Measurements from ENCODE around the gene OPRD1. TPM values are rescaled to one million over a fixed set of nuclear protein-coding genes. Genes with fewer than 3 reads are reported as not detected.

Gene OPRD1
- total and polyA plus RNA-seq, 2 of the 4 experiments (the other 2 are of a cell fraction), result under 0.01 TPM; not detected in 1

DNA sequence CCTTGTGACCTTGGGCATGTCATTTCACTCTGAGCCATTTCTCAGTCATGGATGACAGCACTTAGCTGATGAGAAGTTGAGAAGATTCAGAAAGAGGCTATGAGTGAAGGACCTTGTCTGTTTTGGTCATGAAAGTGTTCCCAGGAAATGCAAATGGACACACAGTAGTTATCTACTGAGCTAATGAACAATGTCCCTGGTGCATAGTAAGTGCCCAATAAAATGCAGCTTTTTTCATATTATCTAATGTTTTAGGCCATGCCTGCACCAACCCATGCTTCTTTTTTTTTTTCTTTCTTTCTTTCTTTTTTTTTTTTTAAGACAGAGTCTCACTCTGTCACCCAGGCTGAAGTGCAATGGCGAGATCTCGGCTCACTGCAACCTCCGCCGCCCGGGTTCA lies 58.0 kb downstream of the OPRD1 start:
- H3K9me3 ChIP-seq (ENCODE audit: control insufficient read depth, insufficient read depth, low read length), result no peaks in the 10 kb centered on the region
- no peak for DNase-seq
- H3K4me3 ChIP-seq (ENCODE audit: insufficient read depth, low read depth, low read length), result no peak overlapping the region
- peaks cover 36% of the 10 kb centered on the region for H3K27me3 ChIP-seq (ENCODE audit: control insufficient read depth, insufficient read depth, low read length)
- no peak overlapping the region for H2AFZ ChIP-seq (replicated peaks; ENCODE audit: low read length, poor library complexity)
- H3K79me1 ChIP-seq (ENCODE audit: low read depth in 1 of 2, low read length in 2 of 2), result no peaks in the 10 kb centered on the region
- POLR2A ChIA-PET (ENCODE audit: unreplicated experiment), result no interaction called here
- H3K4ac ChIP-seq (ENCODE audit: low read depth, low read length), result no peak overlapping the region
- no peak for TF ChIP-seq RFX5 (IDR thresholded peaks at IDR 0.05; ENCODE audit: low read depth, low read length)
- no peak for TF ChIP-seq BHLHE40 (IDR thresholded peaks at IDR 0.05; ENCODE audit: low read depth, low read length)
- TF ChIP-seq CTCF (conservative IDR thresholded peaks at IDR 0.05; ENCODE audit: low read depth, low read length), result no peak
- TF ChIP-seq SMC3 (IDR thresholded peaks at IDR 0.05; ENCODE audit: low read depth, low read length), result no peak
- no peak for TF ChIP-seq MAZ (IDR thresholded peaks at IDR 0.05; ENCODE audit: borderline replicate concordance, low read depth, low read length)
- TF ChIP-seq MAFK (IDR thresholded peaks at IDR 0.05; ENCODE audit: low read depth, low read length), result no peak
- TF ChIP-seq NFE2L2 (IDR thresholded peaks at IDR 0.05; ENCODE audit: low read depth, low read length), result no peak
- no peak for TF ChIP-seq MXI1 (IDR thresholded peaks at IDR 0.05; ENCODE audit: borderline replicate concordance, low read depth, low read length)
- TF ChIP-seq, protein P1, sequence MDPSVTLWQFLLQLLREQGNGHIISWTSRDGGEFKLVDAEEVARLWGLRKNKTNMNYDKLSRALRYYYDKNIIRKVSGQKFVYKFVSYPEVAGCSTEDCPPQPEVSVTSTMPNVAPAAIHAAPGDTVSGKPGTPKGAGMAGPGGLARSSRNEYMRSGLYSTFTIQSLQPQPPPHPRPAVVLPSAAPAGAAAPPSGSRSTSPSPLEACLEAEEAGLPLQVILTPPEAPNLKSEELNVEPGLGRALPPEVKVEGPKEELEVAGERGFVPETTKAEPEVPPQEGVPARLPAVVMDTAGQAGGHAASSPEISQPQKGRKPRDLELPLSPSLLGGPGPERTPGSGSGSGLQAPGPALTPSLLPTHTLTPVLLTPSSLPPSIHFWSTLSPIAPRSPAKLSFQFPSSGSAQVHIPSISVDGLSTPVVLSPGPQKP (IDR thresholded peaks at IDR 0.05; ENCODE audit: borderline replicate concordance, low read depth, low read length), result no peak
- no peak for TF ChIP-seq CEBPB (IDR thresholded peaks at IDR 0.05; ENCODE audit: low read depth, low read length)
- no peak for TF ChIP-seq RCOR1 (IDR thresholded peaks at IDR 0.05; ENCODE audit: insufficient replicate concordance, low read length)
- TF ChIP-seq, protein P2, sequence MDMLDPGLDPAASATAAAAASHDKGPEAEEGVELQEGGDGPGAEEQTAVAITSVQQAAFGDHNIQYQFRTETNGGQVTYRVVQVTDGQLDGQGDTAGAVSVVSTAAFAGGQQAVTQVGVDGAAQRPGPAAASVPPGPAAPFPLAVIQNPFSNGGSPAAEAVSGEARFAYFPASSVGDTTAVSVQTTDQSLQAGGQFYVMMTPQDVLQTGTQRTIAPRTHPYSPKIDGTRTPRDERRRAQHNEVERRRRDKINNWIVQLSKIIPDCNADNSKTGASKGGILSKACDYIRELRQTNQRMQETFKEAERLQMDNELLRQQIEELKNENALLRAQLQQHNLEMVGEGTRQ (IDR thresholded peaks at IDR 0.05; ENCODE audit: low read depth, low read length), result no peak
- TF ChIP-seq CHD1 (IDR thresholded peaks at IDR 0.05; ENCODE audit: low read depth, low read length), result no peak
- TF ChIP-seq RAD21 (IDR thresholded peaks at IDR 0.05; ENCODE audit: low read length), result no peak
- no peak for TF ChIP-seq FOS (IDR thresholded peaks at IDR 0.05; ENCODE audit: low read depth, low read length)
- H2AK9ac ChIP-seq (replicated peaks; ENCODE audit: low read depth, low read length, poor library complexity), result no peak overlapping the region
- no peak overlapping the region for H4K8ac ChIP-seq (ENCODE audit: low read depth in 2 of 2, low read length in 2 of 2)
- no TSS peak for BruUV-seq (replicated peaks)
- no peaks in the 10 kb centered on the region for H4K20me1 ChIP-seq (ENCODE audit: insufficient read depth, low read length)
- no peak overlapping the region for H2BK5ac ChIP-seq (ENCODE audit: low read depth, low read length, poor library complexity, severe bottlenecking)
- H3K23ac ChIP-seq (ENCODE audit: low read depth, low read length), result no peak overlapping the region
- H3K4me2 ChIP-seq (ENCODE audit: low read depth, low read length), result no peak overlapping the region
- no peak for ATAC-seq (ENCODE audit: low read depth)
- CTCF ChIA-PET, result no interaction called here
- H3K56ac ChIP-seq (ENCODE audit: extremely low read depth, insufficient read depth, low read length), result no peak overlapping the region
- no peaks in the 10 kb centered on the region for H3K36me3 ChIP-seq (ENCODE audit: control insufficient read depth, insufficient read depth, low read length)
- H3K27ac ChIP-seq (ENCODE audit: insufficient read depth, low read length), result no peak overlapping the region
- WGBS, 2 experiments (ENCODE audit: extremely low coverage in 2 of 2, insufficient read length in 1 of 2), result no CpG with 5 or more reads among the region's 5 CpGs
- H3K18ac ChIP-seq (ENCODE audit: low read depth, low read length), result no peak overlapping the region
- no peak overlapping the region for H4K5ac ChIP-seq (ENCODE audit: low read depth, low read length)
- no peak overlapping the region for H2BK15ac ChIP-seq (ENCODE audit: low read depth, low read length)
- no peak overlapping the region for H4K91ac ChIP-seq (ENCODE audit: insufficient read depth, low read depth, low read length)
- H2BK120ac ChIP-seq (ENCODE audit: low read depth, low read length), result no peak overlapping the region
- no peak overlapping the region for H2BK20ac ChIP-seq (ENCODE audit: low read depth, low read length)
- no peak overlapping the region for H3K9ac ChIP-seq (ENCODE audit: low read depth, low read length)
- no peaks in the 10 kb centered on the region for H3K4me1 ChIP-seq (ENCODE audit: control insufficient read depth, insufficient read depth, low read length)
- intact Hi-C loops (cut with micrococcal nuclease), result no loop called here
- no peaks in the 10 kb centered on the region for H3K9me1 ChIP-seq (ENCODE audit: insufficient read depth, low read length)
- H2AK5ac ChIP-seq (ENCODE audit: low read depth, low read length), result no peak overlapping the region
- H3K14ac ChIP-seq (replicated peaks; ENCODE audit: low read depth, low read length), result no peak overlapping the region
- dilution Hi-C loops (cut with HindIII; ENCODE audit: low sequenced_read_pairs, unreplicated experiment), result no loop called here
- in situ Hi-C loops (cut with MboI; ENCODE audit: low sequenced_read_pairs), result loop anchor here (5.0 kb wide), 1 partner anchor 88 kb away; no protein-coding TSS in a partner anchor
